ENCODE data around the gene SLC40A1. TPM values are rescaled to one million over a fixed set of nuclear protein-coding genes. Genes with fewer than 3 reads are reported as not detected.

Gene SLC40A1
- total RNA-seq, 1 donor: 19.7 TPM

DNA sequence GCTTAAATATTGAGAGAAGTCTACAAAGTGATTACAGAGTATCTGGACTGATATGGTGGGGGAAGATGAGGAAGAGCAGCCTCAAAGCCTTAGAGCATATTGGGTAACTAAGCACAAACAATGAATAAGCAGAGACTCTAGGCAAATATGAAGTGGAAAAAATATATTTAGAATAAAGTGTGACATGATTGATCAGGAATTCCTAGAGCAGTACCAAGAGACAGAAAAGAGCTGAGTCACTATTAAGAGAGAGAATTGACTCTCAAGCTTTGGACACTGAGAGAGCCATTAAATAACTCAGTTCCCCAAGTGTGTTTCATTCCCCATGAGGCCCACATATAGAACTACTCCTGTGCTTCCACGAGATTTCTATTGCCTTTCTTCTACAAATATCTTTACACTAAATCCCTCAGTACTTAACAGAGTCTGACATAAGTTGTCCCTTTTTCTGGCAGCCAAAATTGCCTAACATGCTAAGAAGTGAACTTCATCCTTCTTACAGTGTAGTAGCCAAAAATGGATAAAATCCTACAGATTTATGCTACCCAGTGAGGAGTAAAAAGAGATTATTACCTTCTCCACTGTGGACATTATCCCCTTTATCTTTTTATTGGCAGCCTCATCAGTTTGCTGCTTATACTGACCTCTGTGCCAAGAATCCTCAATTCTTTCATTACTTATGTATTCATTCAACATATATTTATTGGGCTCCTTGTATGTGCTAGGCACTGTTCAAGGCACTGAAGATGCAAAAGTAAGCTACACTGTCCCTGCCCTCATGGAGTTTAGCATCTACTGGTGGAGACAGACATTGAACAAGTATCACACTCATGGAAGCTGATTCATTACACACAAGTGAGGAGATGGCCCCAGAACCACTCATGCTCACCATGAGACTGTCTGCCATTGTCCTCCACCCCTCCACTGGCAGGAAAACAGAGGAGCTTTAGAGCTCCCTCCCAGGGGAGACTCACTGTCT is 45.4 kb downstream of the SLC40A1 start:
- no peak overlapping the region for H3K4me3 ChIP-seq (ENCODE audit: low read depth, low read length)
- TF ChIP-seq, protein P1, sequence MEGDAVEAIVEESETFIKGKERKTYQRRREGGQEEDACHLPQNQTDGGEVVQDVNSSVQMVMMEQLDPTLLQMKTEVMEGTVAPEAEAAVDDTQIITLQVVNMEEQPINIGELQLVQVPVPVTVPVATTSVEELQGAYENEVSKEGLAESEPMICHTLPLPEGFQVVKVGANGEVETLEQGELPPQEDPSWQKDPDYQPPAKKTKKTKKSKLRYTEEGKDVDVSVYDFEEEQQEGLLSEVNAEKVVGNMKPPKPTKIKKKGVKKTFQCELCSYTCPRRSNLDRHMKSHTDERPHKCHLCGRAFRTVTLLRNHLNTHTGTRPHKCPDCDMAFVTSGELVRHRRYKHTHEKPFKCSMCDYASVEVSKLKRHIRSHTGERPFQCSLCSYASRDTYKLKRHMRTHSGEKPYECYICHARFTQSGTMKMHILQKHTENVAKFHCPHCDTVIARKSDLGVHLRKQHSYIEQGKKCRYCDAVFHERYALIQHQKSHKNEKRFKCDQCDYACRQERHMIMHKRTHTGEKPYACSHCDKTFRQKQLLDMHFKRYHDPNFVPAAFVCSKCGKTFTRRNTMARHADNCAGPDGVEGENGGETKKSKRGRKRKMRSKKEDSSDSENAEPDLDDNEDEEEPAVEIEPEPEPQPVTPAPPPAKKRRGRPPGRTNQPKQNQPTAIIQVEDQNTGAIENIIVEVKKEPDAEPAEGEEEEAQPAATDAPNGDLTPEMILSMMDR (IDR thresholded peaks at IDR 0.05; ENCODE audit: insufficient read depth, low read length): no peak

DNA sequence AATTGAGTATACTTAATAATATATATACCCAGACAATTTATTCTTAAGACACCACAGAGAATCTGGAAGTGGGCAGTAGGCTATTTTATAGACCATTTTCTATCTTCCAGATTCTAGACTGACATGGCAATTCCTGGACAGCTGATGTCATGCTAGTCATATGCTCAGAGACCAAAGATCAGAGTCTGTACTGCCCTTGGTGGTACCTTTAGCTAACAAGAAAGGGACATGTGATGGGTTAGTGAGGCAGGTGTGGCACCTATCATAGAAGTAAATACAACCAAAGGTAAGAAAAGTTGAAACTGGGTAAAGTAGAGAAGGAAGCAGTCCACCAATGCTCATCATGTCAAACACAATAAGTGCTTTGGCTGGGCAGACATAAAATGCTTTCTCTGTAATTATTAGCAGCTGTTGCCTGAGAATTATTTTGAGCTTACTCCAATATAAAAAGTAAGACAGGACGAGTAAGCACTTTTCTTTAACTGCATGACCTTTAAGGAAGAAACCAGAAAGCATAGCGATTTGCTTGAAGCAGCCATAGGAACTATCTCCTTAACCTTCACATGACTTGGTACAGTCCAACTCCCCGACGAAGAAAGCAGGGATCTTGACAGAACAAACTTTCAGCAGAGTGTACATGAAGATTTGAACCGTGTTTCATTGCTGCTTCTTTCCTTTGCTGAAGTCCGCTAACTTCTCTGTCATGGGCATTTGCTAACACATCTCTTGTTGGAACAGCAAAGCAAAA is 47.1 kb downstream of the SLC40A1 start:
- H3K4me3 ChIP-seq (ENCODE audit: low read depth, low read length): no peak overlapping the region
- no peak for DNase-seq (ENCODE audit: low read depth)
- TF ChIP-seq, protein P1 (IDR thresholded peaks at IDR 0.05; ENCODE audit: insufficient read depth, low read length): no peak

More for the DNA sequence above, 45.4 kb downstream of the SLC40A1 start:
- DNase-seq (ENCODE audit: low read depth): peak; percentile 72

DNA sequence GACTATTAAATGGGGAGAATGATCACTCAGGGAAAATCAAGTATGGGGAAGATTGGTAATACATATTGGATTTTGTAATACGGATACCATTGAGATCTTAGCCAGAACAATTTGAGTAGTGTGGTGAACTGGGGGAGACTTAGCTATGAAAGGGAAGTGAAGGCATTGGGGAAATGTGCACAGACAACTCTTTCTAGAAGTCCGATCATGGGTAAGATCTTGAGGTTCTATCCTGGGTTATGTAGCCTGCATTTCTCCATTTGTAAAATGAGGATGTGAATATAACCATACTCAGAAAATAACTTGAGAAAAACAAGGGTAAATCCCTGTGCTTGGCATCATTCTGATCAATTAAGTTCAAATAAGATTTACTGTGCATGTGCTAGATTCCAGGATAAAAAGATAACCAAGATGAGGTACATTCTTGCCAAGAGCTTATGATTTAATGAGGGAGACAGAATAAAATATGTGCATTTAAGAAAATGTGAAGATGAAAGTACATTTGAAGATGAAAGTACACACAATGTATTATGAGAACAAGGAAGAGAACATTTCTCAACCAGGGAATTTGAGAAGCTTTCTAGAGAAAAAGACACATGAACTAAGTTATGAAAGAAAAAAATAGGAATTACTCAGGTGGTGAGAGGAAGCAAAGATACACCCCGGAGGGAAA is 49.5 kb downstream of the SLC40A1 start:
- no peak for DNase-seq (ENCODE audit: low read depth)
- TF ChIP-seq, protein P1 (IDR thresholded peaks at IDR 0.05; ENCODE audit: insufficient read depth, low read length): no peak
- no peak overlapping the region for H3K4me3 ChIP-seq (ENCODE audit: low read depth, low read length)

- DNase-seq (ENCODE audit: low read depth): no peak
- no peak overlapping the region for H3K4me3 ChIP-seq (ENCODE audit: low read depth, low read length)
- TF ChIP-seq, protein P1 (IDR thresholded peaks at IDR 0.05; ENCODE audit: insufficient read depth, low read length): no peak
Measured at GRCh38 chr2:189528617-189529016, 52.0 kb downstream of the SLC40A1 start.

- no peak for DNase-seq (ENCODE audit: low read depth)
- H3K4me3 ChIP-seq (ENCODE audit: low read depth, low read length): no peak overlapping the region
- TF ChIP-seq, protein P1 (IDR thresholded peaks at IDR 0.05; ENCODE audit: insufficient read depth, low read length): no peak
Measured at GRCh38 chr2:189527812-189528592, 52.6 kb downstream of the SLC40A1 start.

Measured in fibroblast of the aortic adventitia (primary cell).